Activated T-cell treated with anti-CD3 and anti-CD28 coated beads for 48 hours (primary cell): ENCODE data around the gene RNF183.
A peak's percentile ranks its signal among the peaks of the same experiment; 100 is the strongest.
"Not testable (repeated sequence)": the region's sequence is repeated elsewhere in the genome, so short reads cannot be mapped to it uniquely, and the experiment has no call there.

ENCODE experiments used
- DNase-seq: peaks from one replicate; pipeline ENCODE4 v3.0.0-alpha.2; 2020; ENCODE audit warnings: low read depth

The RNF183 gene

GRCh38 chr9:113316030-113316429, 12.9 kb upstream of the RNF183 start:
- DNase-seq: no peak

- no peak for DNase-seq
Measured at GRCh38 chr9:113315231-113315630, 12.1 kb upstream of the RNF183 start.

DNA sequence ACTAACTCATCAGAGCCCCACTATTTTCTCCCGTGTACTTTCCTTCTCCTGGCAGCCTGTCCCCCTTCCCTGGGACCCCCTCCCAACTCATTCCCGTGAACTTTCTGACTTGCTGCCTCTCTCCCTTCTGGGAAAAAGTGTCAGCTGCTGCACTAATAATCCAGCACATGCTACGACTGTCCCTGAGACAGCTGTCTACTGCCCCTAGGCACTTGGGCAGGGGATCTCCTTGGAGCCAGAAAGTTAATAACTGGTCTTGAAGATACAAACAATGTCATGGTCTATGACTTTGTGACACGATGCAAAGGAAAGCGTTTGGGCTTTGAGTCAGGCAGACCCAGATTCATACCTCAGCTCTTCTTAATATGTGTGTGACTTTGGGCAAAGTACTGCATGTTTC, 10.1 kb upstream of the RNF183 start:
- DNase-seq: no peak

DNA sequence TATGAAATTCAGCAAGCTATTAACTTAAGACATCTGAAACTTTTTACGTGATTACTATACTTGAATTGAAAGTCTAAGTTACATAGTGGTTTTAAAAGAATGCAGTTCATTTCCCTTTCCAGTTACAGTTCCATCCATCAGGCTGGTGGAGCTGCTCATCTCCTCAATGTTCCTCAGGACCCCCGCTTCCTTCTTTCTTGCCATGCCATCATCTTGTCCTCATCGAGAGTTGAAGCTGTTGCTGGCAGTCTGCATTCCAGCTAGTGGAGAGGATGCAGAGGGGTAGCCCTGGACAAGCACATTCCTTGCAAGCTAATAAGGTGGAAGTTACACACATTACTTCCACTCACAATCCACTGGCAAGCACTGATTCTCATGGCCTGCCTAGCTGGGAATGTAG, 8.8 kb upstream of the RNF183 start:
- DNase-seq: no peak

GRCh38 chr9:113310538-113310937, 7.4 kb upstream of the RNF183 start:
- DNase-seq: no peak

GRCh38 chr9:113309204-113309813, 6.1 kb upstream of the RNF183 start:
- peak; percentile 4 for DNase-seq

DNA sequence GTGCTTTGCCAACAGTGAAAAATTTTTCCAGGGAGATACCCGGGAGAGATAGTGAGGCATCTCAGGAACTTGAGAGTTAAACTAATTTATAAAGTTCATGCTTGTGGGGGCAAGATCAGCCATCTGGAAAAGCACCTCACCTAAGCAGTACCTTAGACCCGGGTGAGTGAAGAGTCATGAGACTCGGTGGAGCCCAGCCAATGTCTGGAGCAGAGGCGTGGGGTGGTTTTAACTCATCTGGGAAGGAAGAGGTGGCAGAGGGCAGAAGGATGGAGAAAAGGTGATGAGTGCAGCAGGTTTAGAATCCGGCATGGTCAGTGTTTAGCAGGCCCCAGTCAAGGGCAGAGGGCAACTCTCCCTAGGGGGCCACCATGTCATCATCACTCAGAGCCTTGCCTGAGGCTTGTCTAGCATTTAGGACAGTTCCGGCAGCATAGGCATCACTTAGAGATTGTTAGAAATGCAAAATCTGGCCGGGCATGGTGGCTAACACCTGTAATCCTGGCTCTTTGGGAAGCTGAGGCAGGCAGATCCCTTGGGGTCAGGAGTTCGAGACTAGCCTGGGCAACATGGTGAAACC, 4.3 kb upstream of the RNF183 start:
- no peak for DNase-seq

- no peak for DNase-seq
Measured at GRCh38 chr9:113306566-113306965, 3.4 kb upstream of the RNF183 start.

DNA sequence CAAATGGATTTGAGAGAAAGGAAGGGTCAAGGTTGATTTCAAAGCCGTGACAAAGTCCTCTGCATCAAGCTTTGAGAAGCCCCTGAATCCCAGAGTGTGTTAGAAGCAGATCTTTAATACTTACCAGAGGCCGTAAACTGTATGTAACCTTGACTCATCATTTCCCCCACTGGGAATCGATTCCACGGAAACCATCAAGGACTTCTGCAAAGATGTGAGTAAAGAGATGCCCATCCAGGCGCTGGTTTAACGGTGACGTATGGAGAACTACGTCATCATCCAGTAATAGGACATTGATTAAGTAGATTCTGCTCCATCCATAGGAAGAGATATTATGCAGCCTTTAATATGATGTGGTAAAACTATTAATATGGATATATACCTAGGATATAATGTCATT, 1.6 kb downstream of the RNF183 start:
- no peak for DNase-seq

DNA sequence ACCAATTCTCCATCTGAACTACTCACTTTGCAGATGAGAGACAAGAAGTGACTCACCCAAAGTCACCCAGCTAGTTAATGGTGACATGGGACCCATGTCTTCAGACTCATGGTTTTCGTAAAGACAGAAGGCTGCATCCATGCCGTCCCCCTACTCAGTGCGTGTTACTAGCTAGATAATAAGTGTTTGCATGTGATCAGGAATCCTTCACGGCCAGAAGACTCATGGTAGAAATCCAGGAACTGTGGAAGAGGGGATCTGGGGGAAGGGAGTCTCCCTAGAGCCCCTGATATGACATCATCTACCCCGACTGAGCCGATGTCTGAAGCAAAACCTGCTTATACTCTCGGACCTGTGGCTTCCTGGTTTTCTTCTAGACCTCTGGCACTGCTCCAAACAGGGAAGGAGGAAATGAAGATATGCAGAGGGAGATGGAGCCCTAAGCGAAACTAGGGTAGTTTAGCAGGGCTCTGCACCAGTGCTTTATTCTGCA, 3.3 kb downstream of the RNF183 start:
- DNase-seq: no peak

GRCh38 chr9:113298924-113299770, 4.0 kb downstream of the RNF183 start:
- no peak for DNase-seq

GRCh38 chr9:113298311-113298710, 4.9 kb downstream of the RNF183 start:
- no peak for DNase-seq

DNA sequence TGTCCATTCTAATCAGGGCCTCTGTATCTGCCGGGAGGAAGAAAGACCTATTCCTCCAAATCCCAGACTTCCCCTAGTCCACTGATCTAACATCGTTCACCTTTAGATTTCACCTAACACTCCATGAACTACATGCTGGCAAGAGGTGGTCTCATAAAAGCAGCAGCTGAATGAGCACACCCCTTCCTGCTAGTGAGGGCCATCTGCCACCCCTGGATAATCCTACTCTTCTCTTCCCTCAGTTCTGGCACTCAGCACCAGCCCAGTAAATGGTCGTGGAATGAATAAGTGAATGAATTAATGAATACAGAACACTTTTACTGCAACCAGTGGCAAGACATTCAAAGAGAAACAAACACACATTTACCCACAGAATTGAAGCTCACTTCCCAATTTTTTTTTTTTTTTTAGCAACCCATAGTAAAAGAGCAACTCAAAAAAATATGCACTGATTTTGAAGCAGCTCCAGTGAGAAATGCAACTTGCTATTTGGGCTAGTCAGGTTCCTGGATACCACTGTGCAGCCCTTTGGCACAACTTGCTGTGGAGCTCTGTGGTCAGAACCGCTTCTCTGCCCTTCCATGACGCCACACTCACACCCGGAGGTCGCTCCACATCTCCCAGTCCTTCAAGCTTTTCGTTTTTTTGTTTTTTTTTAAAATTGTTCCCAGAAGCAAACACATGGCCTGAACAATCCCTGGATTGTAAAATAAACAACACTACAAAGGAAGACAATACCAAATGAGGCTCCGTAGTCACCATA, 6.2 kb downstream of the RNF183 start:
- no peak for DNase-seq

- not testable (repeated sequence) for DNase-seq
Measured at GRCh38 chr9:113296247-113296646, 6.9 kb downstream of the RNF183 start.

DNA sequence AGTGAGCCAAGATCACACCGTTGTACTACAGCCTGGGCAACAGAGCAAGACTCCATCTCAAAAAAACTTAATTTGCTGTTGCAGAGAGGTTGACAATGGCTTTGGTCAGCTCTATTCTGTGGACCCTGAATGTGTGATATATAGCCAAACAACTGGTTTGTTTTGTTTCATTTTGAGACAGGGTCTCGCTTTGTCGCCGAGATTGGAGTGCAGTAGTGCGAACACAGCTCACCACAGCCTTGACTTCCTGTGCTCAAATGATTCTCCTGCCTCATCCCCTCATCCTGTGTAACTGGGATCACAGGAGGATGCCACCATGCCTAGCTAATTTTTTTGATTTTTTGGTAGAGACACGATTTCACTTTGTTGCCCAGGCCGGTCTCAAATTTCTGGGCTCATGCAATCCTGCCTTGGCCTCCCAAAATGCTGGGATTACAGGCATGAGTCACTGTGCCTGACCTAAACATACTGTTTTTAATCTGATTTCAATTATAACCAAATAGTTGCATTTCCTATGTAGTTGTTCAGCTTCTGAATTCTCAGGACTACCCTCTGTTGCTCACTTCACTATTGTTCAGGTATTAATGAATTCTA, 9.8 kb downstream of the RNF183 start:
- DNase-seq: no peak

DNA sequence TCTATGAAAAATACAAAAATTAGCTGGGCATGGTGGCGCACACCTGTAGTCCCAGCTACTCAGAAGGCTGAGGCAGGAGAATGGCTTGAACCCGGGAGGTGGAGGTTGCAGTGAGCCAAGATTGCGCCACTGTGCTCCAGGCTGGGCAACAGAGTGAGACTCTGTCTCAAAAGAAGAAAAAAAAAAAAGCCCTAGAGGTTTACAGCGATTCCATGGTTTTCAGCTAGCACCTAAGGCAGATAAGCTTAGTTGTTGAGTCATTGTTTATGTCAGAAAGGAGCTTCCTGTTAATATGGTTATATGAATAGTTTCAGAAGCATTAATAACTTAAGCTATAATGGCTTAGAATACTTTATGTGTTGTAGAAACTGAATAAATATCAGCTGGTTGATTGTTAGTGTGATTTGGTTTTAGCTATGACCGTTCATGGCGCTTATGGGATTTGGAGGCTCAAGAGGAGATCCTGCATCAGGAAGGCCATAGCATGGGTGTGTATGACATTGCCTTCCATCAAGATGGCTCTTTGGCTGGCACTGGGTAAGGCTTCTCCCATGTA, 13.0 kb downstream of the RNF183 start:
- DNase-seq: no peak

GRCh38 chr9:113289091-113289490, 14.1 kb downstream of the RNF183 start:
- DNase-seq: no peak

DNA sequence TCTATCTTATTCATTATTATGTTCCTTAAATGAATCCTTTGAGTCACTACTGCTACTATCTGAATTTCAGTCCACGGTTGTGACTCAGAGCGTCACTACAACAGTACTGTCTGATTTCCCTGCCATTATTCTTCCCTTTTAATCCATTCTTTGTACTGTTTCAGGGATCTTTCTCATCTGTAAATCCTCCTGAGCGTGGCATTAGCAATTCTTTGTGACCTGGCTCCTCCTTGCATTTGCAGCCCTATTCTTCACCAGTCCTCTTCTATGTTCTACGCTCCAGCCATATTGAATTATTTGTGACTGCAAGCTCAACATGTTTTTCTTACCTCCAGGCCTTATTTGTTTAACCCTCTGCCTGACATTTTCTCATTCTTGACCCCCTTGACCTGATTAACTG, 21.8 kb downstream of the RNF183 start:
- DNase-seq: no peak

DNA sequence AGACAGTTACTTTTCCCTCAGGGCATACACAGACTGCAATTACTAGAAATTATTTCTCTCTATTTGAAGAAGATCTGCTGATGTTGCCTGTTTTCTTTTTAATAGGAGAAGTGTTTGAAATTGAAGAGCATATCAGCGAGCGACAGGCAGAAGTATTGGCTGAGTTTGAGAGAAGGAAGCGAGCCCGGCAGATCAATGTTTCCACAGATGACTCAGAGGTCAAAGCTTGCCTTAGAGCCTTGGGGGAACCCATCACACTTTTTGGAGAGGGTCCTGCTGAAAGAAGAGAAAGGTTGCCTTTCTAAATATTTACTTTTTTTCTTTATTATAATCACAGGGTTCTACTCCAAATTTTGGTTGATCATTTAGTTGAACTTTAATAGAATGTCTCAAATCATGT, 24.3 kb downstream of the RNF183 start:
- no peak for DNase-seq

DNA sequence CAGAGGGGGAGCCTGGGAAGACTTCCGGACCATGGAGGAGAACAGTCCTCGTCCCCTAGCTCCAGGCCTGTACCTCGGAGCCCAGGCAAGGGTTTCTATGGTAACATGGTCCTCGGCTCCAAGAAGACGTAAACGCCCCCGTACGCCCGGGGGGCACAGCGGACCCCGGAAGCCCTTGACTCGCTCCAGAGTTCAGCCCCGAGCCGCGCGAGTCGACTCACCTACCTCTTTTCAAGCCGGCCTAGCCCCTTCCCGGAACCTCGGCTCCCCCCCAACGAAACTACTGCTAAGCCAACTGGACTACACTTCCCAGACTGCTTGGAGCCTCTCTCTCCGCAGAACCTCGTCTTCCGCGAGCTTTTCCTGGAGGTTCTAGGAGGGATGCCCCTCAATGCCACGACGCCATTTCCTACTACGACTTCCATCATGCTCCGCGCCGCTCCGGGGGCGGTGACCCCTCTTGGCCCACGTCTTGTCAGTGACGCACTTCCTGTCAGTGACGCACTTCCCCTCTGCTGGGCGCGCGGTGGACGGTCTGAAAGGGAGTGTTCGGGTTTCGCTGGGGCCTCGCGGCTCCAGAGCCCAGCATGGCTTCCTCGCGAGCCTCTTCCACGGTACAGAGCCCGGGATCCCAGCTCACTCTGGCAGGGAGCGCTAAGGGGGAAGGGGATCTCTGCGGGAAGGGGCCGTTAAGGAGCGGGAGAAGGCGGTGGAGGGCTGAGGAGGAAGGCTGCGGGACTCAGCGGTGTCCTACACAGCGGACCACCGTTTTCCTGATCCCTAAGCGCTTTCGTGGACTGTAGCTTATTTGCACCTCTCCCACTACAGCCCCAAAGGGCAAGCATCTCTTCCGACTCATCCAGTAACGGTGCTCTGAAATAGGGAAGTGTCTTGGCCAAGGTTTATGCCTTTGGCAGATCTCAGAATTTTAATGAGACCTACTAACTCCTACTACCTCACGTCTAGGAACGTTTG, 27.7 kb downstream of the RNF183 start, which contains the start of the genes CDC26 and PRPF4:
CDC26 (minus strand) TSS at position 416 of the 975 bp plus-strand sequence. CDS start 3,065 bp downstream, outside the sequence.
PRPF4 (plus strand) TSS at position 502 of the 975 bp plus-strand sequence; CDS start at position 588, 86 bp downstream.
- DNase-seq: peak; percentile 95
